Smooth muscle cell (in vitro differentiated cells): Measurements from ENCODE around the gene NIPSNAP3A. TPM values are rescaled to one million over a fixed set of nuclear protein-coding genes. Genes with fewer than 3 reads are reported as not detected.

ENCODE experiments used
- DNase-seq: peaks from one replicate; lab custom pipeline; 2025; ENCODE audit not compliant: unreplicated experiment; lab: John Stamatoyannopoulos, UW
- H2AFZ ChIP-seq: fragments of 200-600 bp; sonication (generic); 2 replicates; pipeline ENCODE4 v1.6.0; 2016; ENCODE audit warnings: antibody characterized with exemption, low read depth, mild to moderate bottlenecking
- H3F3A ChIP-seq: fragments of 200-600 bp; sonication (generic); 2 replicates; pipeline ENCODE4 v1.6.0; 2017; ENCODE audit warnings: antibody characterized with exemption, low read depth
- H3K27ac ChIP-seq: fragments of 200-600 bp; sonication (generic); 2 replicates; pipeline ENCODE4 v1.5.1; 2016; ENCODE audit warnings: low read depth, mild to moderate bottlenecking
- H3K27me3 ChIP-seq: fragments of 200-600 bp; sonication (generic); 2 replicates; pipeline ENCODE4 v1.6.1; 2016; ENCODE audit warnings: low read depth, mild to moderate bottlenecking
- H3K36me3 ChIP-seq: fragments of 200-600 bp; sonication (generic); 2 replicates; pipeline ENCODE4 v1.5.1; 2016; ENCODE audit warnings: low read depth
- H3K4me1 ChIP-seq: fragments of 200-600 bp; sonication (generic); 2 replicates; pipeline ENCODE4 v1.5.1; 2016; ENCODE audit warnings: low read depth
- H3K4me2 ChIP-seq: fragments of 200-600 bp; sonication (generic); 2 replicates; pipeline ENCODE4 v1.6.0; 2016; ENCODE audit warnings: mild to moderate bottlenecking
- H3K4me3 ChIP-seq: fragments of 200-600 bp; sonication (generic); 2 replicates; pipeline ENCODE4 v1.5.1; 2016; ENCODE audit warnings: mild to moderate bottlenecking
- H3K79me2 ChIP-seq: fragments of 200-600 bp; sonication (generic); 2 replicates; pipeline ENCODE4 v1.6.0; 2016; ENCODE audit warnings: low read depth, mild to moderate bottlenecking
- H3K9ac ChIP-seq: fragments of 200-600 bp; sonication (generic); 2 replicates; pipeline ENCODE4 v1.6.0; 2016; ENCODE audit warnings: low read depth
- H3K9me3 ChIP-seq: fragments of 200-600 bp; sonication (generic); replicated peaks from 2 replicates; pipeline ENCODE4 v1.5.1; 2016; ENCODE audit warnings: low read depth
- H4K20me1 ChIP-seq: fragments of 200-600 bp; sonication (generic); 2 replicates; pipeline ENCODE4 v1.6.0; 2016; ENCODE audit warnings: low read depth
- CTCF ChIP-seq: fragments of 200-600 bp; sonication (generic); IDR thresholded peaks from 2 replicates; pipeline ENCODE4 v1.5.1; 2017; ENCODE audit warnings: borderline replicate concordance, mild to moderate bottlenecking, antibody characterized with exemption; ENCODE audit not compliant: insufficient read depth, poor library complexity, severe bottlenecking
- WGBS: methylation state at CpG from one replicate; pipeline ENCODE4 v1.1.7; 2016; ENCODE audit warnings: low lambda C conversion rate; 5-methylcytosine and 5-hydroxymethylcytosine counted together
- polyA plus RNA-seq: library from polyadenylated mRNA; unstranded; fragments of >200 nt; fragmentation: Nextera tagmentation; extraction: Ambion mirVana; gene quantifications from 2 replicates; pipeline ENCODE4 v1.2.1, GENCODE V29; 2016
- total RNA-seq: library from RNA; depleted of rRNA; stranded (reverse); fragments of >200 nt; gene quantifications from 2 replicates; pipeline ENCODE4 v1.2.3, GENCODE V29; 2014

Gene NIPSNAP3A
- total and polyA plus RNA-seq, 2 experiments from 2014 or later: 24.3 to 31.4 TPM

GRCh38 chr9:104794070-104794469 lies 46.6 kb downstream of the NIPSNAP3A start:
- WGBS: 97% methylated on average over 2 of the region's 2 CpGs
- H3K79me2 ChIP-seq: no peaks in the 10 kb centered on the region

GRCh38 chr9:104795082-104795481 lies 47.6 kb downstream of the NIPSNAP3A start:
- H3K36me3 ChIP-seq: peaks cover 18% of the 10 kb centered on the region
- no peaks in the 10 kb centered on the region for H3K9me3 ChIP-seq
- H3K9ac ChIP-seq: no peak overlapping the region
- no peak for TF ChIP-seq CTCF
- H4K20me1 ChIP-seq: no peaks in the 10 kb centered on the region
- no peaks in the 10 kb centered on the region for H3K27me3 ChIP-seq
- WGBS: 96% methylated on average over 1 of the region's 1 CpG
- peaks cover 4% of the 10 kb centered on the region for H3K4me1 ChIP-seq
- no peak overlapping the region for H2AFZ ChIP-seq
- H3F3A ChIP-seq: no peaks in the 10 kb centered on the region
- no peak for DNase-seq
- no peak overlapping the region for H3K27ac ChIP-seq
- H3K79me2 ChIP-seq: no peaks in the 10 kb centered on the region
- H3K4me2 ChIP-seq: no peak overlapping the region
- no peak overlapping the region for H3K4me3 ChIP-seq

More at GRCh38 chr9:104794070-104794469, 46.6 kb downstream of the NIPSNAP3A start:
- no peak overlapping the region for H3K4me2 ChIP-seq
- H3K4me3 ChIP-seq: no peak overlapping the region
- H3K9me3 ChIP-seq: no peaks in the 10 kb centered on the region
- TF ChIP-seq CTCF: no peak
- no peaks in the 10 kb centered on the region for H3K27me3 ChIP-seq
- no peak overlapping the region for H2AFZ ChIP-seq
- H3K27ac ChIP-seq: no peak overlapping the region
- H3F3A ChIP-seq: no peaks in the 10 kb centered on the region
- H3K4me1 ChIP-seq: peaks cover 4% of the 10 kb centered on the region
- H3K36me3 ChIP-seq: peaks cover 14% of the 10 kb centered on the region
- DNase-seq: no peak
- H3K9ac ChIP-seq: no peak overlapping the region
- H4K20me1 ChIP-seq: no peaks in the 10 kb centered on the region

GRCh38 chr9:104795857-104796256 lies 48.4 kb downstream of the NIPSNAP3A start:
- H3K4me1 ChIP-seq: peaks cover 4% of the 10 kb centered on the region
- H3K9ac ChIP-seq: no peak overlapping the region
- no peak overlapping the region for H3K4me2 ChIP-seq
- H3K79me2 ChIP-seq: no peaks in the 10 kb centered on the region
- no peak overlapping the region for H3K4me3 ChIP-seq
- H3K9me3 ChIP-seq: no peaks in the 10 kb centered on the region
- no peaks in the 10 kb centered on the region for H3K27me3 ChIP-seq
- no peak overlapping the region for H2AFZ ChIP-seq
- H3K27ac ChIP-seq: no peak overlapping the region
- H3K36me3 ChIP-seq: peaks cover 14% of the 10 kb centered on the region
- no peaks in the 10 kb centered on the region for H3F3A ChIP-seq
- H4K20me1 ChIP-seq: no peaks in the 10 kb centered on the region
- TF ChIP-seq CTCF: no peak
- DNase-seq: no peak
- WGBS: 100% methylated on average over 3 of the region's 3 CpGs

DNA sequence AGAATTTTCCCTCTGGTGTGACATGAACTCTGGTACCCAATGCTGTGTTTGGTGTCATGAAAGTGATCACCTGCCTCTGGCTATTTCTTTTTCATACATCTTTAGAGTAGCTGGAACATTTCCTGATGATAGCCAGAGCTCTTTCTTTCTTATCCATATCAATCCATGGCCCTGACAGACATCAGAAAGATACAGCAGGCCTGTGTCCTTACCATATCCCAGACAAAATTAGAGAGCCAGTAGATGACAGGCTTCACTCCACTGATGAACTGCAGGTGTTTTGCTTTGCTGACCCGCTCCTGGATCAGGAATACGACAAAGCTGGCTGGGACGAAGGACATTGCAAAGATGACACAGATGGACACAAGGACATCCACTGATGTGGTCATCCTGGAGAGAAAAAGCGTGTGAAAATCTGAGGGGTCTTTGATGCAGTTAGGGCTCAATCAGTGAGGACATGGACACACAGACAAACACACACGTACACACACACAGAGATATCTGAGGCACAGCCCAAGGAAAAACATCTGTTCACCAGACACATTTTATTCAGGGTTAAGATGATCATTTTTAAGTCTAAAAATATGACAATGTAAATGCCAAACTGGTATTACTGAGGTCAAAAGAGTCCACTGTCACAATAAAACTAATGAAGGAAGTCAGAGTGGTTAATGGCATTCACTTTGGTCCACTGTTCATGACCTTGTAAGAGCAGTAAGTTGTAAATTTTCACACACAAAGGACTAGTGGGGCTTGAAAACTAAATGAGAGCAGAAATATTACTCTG lies 50.9 kb downstream of the NIPSNAP3A start:
- H3K36me3 ChIP-seq: peaks cover 14% of the 10 kb centered on the region
- no peaks in the 10 kb centered on the region for H3K4me1 ChIP-seq
- 91% methylated on average over 5 of the region's 5 CpGs for WGBS
- no peak overlapping the region for H3K27ac ChIP-seq
- no peak overlapping the region for H3K4me2 ChIP-seq
- no peaks in the 10 kb centered on the region for H3K79me2 ChIP-seq
- no peak overlapping the region for H3K9ac ChIP-seq
- H3K27me3 ChIP-seq: no peaks in the 10 kb centered on the region
- H3K9me3 ChIP-seq: no peaks in the 10 kb centered on the region
- H3K4me3 ChIP-seq: no peak overlapping the region
- no peaks in the 10 kb centered on the region for H4K20me1 ChIP-seq
- no peak for TF ChIP-seq CTCF
- no peak for DNase-seq
- no peaks in the 10 kb centered on the region for H3F3A ChIP-seq
- no peak overlapping the region for H2AFZ ChIP-seq
